Effector memory CD4-positive, alpha-beta T cell (primary cell): ENCODE measurements around the gene ACE2.

Experiments used
- DNase-seq, 3 donors: peaks; one replicate each; pipeline ENCODE4 v3.0.0-alpha.2; 2020
- H3K27ac ChIP-seq: 2 replicates; pipeline ENCODE4 v1.7.0; 2013; ENCODE audit warnings: mild to moderate bottlenecking, low read length, moderate library complexity; ENCODE audit not compliant: insufficient read depth, poor library complexity, severe bottlenecking
- H3K27me3 ChIP-seq: replicated peaks from 2 replicates; pipeline ENCODE4 v1.7.0; 2013; ENCODE audit warnings: mild to moderate bottlenecking, low read length; ENCODE audit not compliant: insufficient read depth, control insufficient read depth, poor library complexity, severe bottlenecking
- H3K36me3 ChIP-seq: 2 replicates; pipeline ENCODE4 v1.7.0; 2013; ENCODE audit warnings: mild to moderate bottlenecking, low read length, moderate library complexity; ENCODE audit not compliant: control insufficient read depth, insufficient read depth
- H3K4me1 ChIP-seq: 2 replicates; pipeline ENCODE4 v1.7.0; 2013; ENCODE audit warnings: low read length, mild to moderate bottlenecking; ENCODE audit not compliant: control insufficient read depth, insufficient read depth, poor library complexity, severe bottlenecking
- H3K4me3 ChIP-seq: 2 replicates; pipeline ENCODE4 v1.7.0; 2013; ENCODE audit warnings: low read length, low read depth, mild to moderate bottlenecking; ENCODE audit not compliant: insufficient read depth, poor library complexity, severe bottlenecking
- H3K9me3 ChIP-seq: 2 replicates; pipeline ENCODE4 v1.7.0; 2013; ENCODE audit warnings: mild to moderate bottlenecking, low read length, moderate library complexity; ENCODE audit not compliant: control insufficient read depth

Gene ACE2

GRCh38 chrX:15579778-15580747 is 20.7 kb downstream of the ACE2 start:
- Histone ChIP-seq H3K36me3 (no peaks in the 10 kb centered on the region), H3K4me3 (no peak overlapping the region), H3K27ac (no peak overlapping the region), H3K9me3 (no peaks in the 10 kb centered on the region), H3K27me3 (no peaks in the 10 kb centered on the region), H3K4me1 (no peaks in the 10 kb centered on the region)
- no peak for DNase-seq

DNA sequence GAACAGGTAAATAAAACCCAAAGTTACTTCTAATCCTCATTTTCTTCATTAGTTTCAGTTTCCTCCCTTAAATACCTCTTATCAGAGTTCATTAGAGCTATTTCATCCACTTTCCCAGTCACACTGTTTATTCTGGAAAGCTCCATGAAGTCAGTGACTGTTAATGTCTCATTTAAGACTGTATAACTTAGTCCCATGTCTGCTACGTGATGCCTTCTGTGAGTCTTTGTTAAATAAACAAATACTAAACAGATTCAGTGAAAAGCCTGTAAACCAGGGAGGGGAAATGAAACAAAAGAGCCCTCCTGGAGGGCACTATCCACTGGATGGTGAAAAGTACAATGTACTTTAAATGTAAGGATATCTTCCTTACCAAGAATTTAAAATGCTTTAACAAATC is 24.7 kb downstream of the ACE2 start:
- no peaks in the 10 kb centered on the region for H3K27me3 ChIP-seq
- no peak overlapping the region for H3K27ac ChIP-seq
- no peak overlapping the region for H3K4me3 ChIP-seq
- no peaks in the 10 kb centered on the region for H3K4me1 ChIP-seq
- H3K36me3 ChIP-seq: no peaks in the 10 kb centered on the region
- no peak for DNase-seq
- H3K9me3 ChIP-seq: no peaks in the 10 kb centered on the region

DNA sequence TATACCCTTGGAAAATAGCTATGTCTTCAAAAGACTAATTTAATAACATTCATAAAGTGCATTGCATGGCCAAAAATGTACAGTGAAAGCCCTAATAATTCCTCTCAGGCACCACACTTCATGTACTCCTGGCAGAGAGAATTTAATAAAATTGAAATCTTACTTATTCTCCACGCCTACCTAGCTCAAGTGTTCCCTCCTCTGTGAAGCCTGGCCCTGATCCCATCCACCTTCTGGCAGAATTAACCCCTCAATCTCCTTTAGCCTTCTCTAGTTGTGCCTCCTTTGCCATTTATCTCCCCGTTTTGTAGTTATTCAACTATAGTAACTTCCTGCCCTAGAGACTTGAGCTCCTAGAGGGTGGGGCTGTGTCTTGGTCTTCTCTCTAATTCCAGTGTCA is 26.7 kb downstream of the ACE2 start:
- Histone ChIP-seq H3K4me3 (no peak overlapping the region), H3K27ac (no peak overlapping the region), H3K9me3 (no peaks in the 10 kb centered on the region), H3K4me1 (no peaks in the 10 kb centered on the region), H3K36me3 (no peaks in the 10 kb centered on the region), H3K27me3 (no peaks in the 10 kb centered on the region)
- no peak for DNase-seq

GRCh38 chrX:15570145-15570544 is 30.6 kb downstream of the ACE2 start:
- no peak overlapping the region for H3K27ac ChIP-seq
- no peaks in the 10 kb centered on the region for H3K9me3 ChIP-seq
- no peak for DNase-seq
- no peaks in the 10 kb centered on the region for H3K4me1 ChIP-seq
- no peaks in the 10 kb centered on the region for H3K27me3 ChIP-seq
- H3K4me3 ChIP-seq: no peak overlapping the region
- no peaks in the 10 kb centered on the region for H3K36me3 ChIP-seq

GRCh38 chrX:15567886-15568616 is 32.7 kb downstream of the ACE2 start:
- H3K36me3 ChIP-seq: no peaks in the 10 kb centered on the region
- no peaks in the 10 kb centered on the region for H3K4me1 ChIP-seq
- no peaks in the 10 kb centered on the region for H3K9me3 ChIP-seq
- H3K4me3 ChIP-seq: no peak overlapping the region
- no peaks in the 10 kb centered on the region for H3K27me3 ChIP-seq
- DNase-seq: no peak
- no peak overlapping the region for H3K27ac ChIP-seq

DNA sequence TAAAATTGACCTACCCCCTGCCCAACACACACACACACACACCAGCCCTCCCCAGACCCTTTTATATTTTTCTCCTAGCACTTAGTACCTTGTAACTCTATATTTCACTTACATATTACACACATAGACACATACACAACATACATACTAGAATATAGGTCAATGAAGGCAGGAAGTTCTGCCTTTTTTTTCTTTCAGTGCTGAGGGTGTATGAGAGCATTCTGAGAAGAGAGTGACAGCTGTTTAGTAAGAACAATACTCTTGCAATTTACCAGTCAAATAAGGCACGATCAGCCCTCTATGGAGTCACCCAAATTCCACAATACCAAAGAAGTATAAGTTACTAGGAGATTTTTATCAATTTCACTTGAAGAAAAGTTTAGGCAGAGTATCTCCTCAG is 33.5 kb downstream of the ACE2 start:
- no peak for DNase-seq
- no peaks in the 10 kb centered on the region for H3K27me3 ChIP-seq
- no peak overlapping the region for H3K27ac ChIP-seq

GRCh38 chrX:15566244-15566643 is 34.5 kb downstream of the ACE2 start:
- no peak overlapping the region for H3K4me3 ChIP-seq
- DNase-seq: no peak
- H3K36me3 ChIP-seq: no peaks in the 10 kb centered on the region
- no peaks in the 10 kb centered on the region for H3K27me3 ChIP-seq
- no peaks in the 10 kb centered on the region for H3K4me1 ChIP-seq
- no peak overlapping the region for H3K27ac ChIP-seq
- no peaks in the 10 kb centered on the region for H3K9me3 ChIP-seq

More for the DNA sequence above, 33.5 kb downstream of the ACE2 start:
- Histone ChIP-seq H3K36me3 (no peaks in the 10 kb centered on the region), H3K9me3 (no peaks in the 10 kb centered on the region), H3K4me3 (no peak overlapping the region), H3K4me1 (no peaks in the 10 kb centered on the region)

DNA sequence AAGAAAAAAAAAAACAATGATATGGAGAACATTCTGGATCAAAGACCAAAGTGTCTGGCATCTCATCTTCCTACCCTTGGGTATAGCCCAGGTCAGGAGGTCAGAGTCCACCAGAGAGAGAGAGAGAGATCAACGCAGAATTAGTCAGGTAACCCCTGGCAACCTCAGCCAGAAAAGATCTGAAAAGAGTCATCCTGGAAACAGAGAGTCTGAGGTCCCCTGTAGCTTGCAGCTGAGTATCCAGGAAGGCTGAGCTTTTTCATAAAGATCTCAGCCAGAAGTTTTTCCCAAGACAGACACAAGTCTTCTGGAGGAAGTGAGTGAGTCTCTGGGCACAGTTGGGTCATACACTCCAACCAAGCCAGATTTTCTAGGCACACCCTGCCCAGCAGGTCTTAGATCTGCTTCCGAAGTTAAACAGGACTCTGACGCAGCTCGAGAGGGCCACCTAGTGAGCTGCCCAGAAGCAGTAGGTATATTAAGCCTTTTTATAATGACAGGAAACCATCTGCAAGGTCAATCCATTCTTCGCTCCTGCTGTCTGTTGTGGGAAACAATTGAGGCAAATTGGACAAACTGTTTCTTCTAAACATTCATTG is 35.7 kb downstream of the ACE2 start:
- Histone ChIP-seq H3K4me3 (no peak overlapping the region), H3K4me1 (no peaks in the 10 kb centered on the region), H3K9me3 (no peaks in the 10 kb centered on the region), H3K36me3 (no peaks in the 10 kb centered on the region), H3K27me3 (no peaks in the 10 kb centered on the region), H3K27ac (no peak overlapping the region)
- DNase-seq: no peak

DNA sequence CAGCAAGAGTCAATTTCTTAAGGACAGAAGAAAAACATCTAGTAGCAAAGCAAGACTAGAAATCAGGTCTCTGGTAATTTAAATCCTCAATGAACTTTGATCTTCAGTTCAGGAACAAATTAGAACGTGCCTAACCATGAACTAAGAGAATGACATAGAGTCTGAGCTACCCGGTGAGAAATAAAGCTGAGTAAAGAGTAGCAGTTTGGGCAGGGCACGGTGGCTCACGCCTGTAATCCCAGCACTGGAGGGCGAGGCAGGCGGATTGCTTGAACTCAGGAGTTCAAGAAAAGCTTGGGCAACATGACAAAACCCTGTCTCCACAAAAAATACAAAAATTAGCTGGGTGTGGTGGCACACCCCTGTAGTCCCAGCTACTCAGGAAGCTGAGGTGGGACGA is 37.7 kb downstream of the ACE2 start:
- Histone ChIP-seq H3K27me3 (no peaks in the 10 kb centered on the region), H3K4me1 (no peaks in the 10 kb centered on the region), H3K4me3 (no peak overlapping the region), H3K9me3 (no peaks in the 10 kb centered on the region), H3K27ac (no peak overlapping the region), H3K36me3 (no peaks in the 10 kb centered on the region)
- DNase-seq: no peak

DNA sequence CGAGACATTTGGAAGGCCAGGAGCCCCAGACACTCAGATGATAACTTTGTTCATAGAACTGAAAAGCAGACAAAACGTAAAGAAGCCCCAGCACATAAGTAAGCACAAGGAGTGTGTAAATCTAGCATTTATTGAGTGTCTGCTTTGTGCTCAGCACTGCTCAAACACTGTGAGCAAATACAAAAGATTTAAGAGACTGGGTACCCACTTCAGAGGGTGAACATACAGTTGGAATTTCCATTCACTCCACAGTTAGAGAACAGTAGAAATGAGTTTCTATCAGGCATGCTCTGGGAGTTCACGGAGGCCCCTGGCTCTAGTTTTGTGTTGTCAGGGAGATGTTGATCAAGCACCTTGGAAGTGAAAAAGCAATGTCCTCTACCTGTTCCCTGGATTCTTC is 39.8 kb downstream of the ACE2 start:
- no peak for DNase-seq
- no peaks in the 10 kb centered on the region for H3K36me3 ChIP-seq

More for the DNA sequence above, 39.8 kb downstream of the ACE2 start:
- no peaks in the 10 kb centered on the region for H3K9me3 ChIP-seq
- no peaks in the 10 kb centered on the region for H3K27me3 ChIP-seq
- no peaks in the 10 kb centered on the region for H3K4me1 ChIP-seq
- no peak overlapping the region for H3K4me3 ChIP-seq
- H3K27ac ChIP-seq: no peak overlapping the region
